Measurements from ENCODE around the gene SCRN1. TPM values are rescaled to one million over a fixed set of nuclear protein-coding genes. Genes with fewer than 3 reads are reported as not detected.

The SCRN1 gene
- polyA plus RNA-seq, 1 experiment: 81.4 TPM

DNA sequence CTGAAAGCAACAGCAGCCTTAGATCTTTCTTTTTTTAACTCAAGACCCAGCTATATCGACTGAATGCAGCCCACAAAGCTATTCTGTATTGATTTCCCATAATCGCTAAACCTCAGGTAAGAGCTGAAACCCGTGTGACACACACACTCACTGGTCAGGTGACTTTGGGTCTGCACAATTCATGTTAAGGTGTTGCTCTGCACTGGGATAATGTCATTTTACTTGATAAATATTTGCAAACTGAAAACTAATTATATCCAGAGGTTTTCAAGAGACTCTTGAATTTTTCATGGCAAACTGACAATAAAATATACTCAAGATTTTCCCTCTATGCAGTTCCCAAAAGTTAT is 33.1 kb downstream of the SCRN1 start:
- peaks cover 9% of the 10 kb centered on the region for H3K36me3 ChIP-seq (ENCODE audit: control insufficient read depth, insufficient read depth, low read length)
- ChIA-PET POLR2A (no interaction called here), CTCF (interaction anchor here (0.6 to 2.5 kb wide), 4 partner anchors 11 to 106 kb away, joined by 3 to 11 read pairs (median 3); no protein-coding TSS in a partner anchor)
- H3K27me3 ChIP-seq (ENCODE audit: control insufficient read depth, insufficient read depth, low read length): no peaks in the 10 kb centered on the region
- TF ChIP-seq CTCF (IDR thresholded peaks at IDR 0.05; ENCODE audit: insufficient read depth, low read depth, low read length): no peak
- H3K4me3 ChIP-seq (ENCODE audit: low read depth, low read length): no peak overlapping the region
- no peak for DNase-seq (ENCODE audit: low read depth)

DNA sequence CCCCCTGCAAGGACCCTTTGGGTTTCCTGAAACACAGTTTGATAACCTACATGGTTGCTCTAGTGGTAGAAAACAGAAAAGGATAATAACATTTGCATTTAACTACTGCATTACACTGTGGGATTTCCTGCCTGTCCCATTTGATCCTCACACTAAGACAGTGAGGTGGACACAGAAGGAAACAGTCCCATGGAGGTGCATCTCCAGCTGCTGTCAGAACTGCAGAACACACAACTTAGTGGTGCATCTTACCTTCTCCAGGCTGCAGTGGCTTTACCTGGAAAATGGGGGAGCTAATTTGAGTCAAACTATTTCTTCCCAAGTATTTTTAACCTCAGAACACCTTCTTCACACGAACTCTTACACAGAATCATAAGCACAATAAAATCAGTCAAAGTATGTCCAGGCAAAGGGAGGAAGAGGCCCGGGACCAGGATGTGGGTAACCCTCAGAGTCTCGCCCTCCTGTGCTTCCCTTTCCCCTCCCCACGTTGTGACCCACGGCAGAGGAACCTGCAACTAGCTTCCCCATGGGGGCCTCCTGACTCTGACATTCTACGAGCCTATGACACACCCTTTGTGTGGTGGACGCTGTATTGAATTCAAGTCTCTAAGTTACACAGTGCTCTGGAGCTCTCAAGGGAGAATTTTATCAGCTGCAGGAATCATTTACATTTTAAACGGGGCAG is 33.7 kb downstream of the SCRN1 start:
- DNase-seq (ENCODE audit: low read depth): no peak
- TF ChIP-seq CTCF (IDR thresholded peaks at IDR 0.05; ENCODE audit: insufficient read depth, low read depth, low read length): no peak
- ChIA-PET CTCF (interaction anchor here (0.6 to 2.5 kb wide), 4 partner anchors 11 to 115 kb away, joined by 3 to 11 read pairs (median 3); no protein-coding TSS in a partner anchor), POLR2A (no interaction called here)
- Histone ChIP-seq H3K36me3 (ENCODE audit: control insufficient read depth, insufficient read depth, low read length) (peaks cover 13% of the 10 kb centered on the region), H3K27me3 (ENCODE audit: control insufficient read depth, insufficient read depth, low read length) (no peaks in the 10 kb centered on the region), H3K4me3 (ENCODE audit: low read depth, low read length) (no peak overlapping the region)

DNA sequence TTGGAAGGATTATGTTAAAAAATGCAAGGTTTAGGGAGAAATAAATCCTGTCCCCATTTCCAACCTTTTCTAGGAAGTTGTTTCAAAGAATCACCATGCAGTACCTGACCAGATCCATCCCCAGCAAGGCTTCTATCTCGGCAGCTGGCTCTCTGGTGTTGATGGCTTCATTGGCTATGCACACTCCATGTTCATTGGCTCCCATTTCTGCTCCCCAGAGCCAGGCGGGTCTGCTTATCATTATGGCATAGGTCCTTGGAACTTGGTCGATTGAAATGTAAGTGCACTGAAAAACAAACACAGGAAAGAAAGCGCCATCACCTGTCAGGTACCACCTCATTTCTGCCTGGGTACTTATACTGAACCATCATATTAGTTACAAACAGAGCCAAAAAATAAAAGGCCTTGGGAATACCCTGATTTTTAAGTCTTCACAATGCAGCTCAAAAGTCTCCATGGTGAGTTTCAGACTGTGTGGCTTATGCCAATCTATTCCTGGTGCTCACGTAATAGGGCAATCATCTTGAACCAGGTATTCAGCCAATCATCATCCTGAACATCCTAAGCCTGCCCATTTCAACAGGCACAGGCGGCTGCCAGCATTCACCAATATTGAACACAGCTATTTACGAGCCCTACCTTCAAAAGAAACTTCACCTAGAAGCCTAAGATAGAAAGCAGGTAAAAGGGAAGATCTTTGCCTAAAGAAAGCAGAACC is 34.4 kb downstream of the SCRN1 start:
- peaks cover 18% of the 10 kb centered on the region for H3K36me3 ChIP-seq (ENCODE audit: control insufficient read depth, insufficient read depth, low read length)
- no peak overlapping the region for H3K4me3 ChIP-seq (ENCODE audit: low read depth, low read length)
- no peak for DNase-seq (ENCODE audit: low read depth)
- TF ChIP-seq CTCF (IDR thresholded peaks at IDR 0.05; ENCODE audit: insufficient read depth, low read depth, low read length): no peak
- H3K27me3 ChIP-seq (ENCODE audit: control insufficient read depth, insufficient read depth, low read length): no peaks in the 10 kb centered on the region
- POLR2A ChIA-PET: no interaction called here
- CTCF ChIA-PET: interaction anchor here (0.6 kb wide), 1 partner anchor 115 kb away, joined by 3 read pairs; no protein-coding TSS in a partner anchor

DNA sequence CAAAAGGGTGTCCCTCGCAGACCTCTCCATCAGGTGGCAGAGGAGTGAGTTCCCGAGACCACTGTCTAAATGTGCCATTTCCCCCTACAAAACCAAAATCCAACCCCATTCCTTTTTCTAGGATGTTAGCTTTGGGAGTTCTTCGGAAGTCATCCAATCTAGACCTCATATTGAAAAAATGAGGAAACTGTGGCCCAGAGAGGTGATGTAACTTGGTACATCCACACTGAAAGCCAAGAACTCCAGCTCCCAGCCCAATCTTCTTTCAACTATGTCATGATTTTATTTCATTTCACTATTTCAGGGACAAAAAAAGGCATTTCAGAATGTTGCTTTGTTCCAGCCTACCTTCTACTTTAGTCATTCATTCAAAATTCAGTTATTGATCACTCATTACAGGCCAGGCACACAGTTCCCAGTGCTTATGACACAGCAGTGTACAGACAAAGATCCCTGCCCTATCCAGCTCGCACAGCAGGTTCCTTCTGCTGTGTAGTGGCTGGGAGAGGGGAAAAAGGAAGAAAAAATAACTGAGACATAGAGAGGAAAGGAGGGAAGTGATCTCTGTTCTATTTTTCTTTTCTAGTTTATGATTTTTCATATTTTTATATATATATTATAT is 35.8 kb downstream of the SCRN1 start:
- no peak for DNase-seq (ENCODE audit: low read depth)
- POLR2A ChIA-PET: interaction anchor here (0.6 kb wide), 1 partner anchor 123 kb away, joined by 3 read pairs; no protein-coding TSS in a partner anchor
- Histone ChIP-seq H3K4me3 (ENCODE audit: low read depth, low read length) (no peak overlapping the region), H3K27me3 (ENCODE audit: control insufficient read depth, insufficient read depth, low read length) (no peaks in the 10 kb centered on the region), H3K36me3 (ENCODE audit: control insufficient read depth, insufficient read depth, low read length) (peaks cover 20% of the 10 kb centered on the region)
- no peak for TF ChIP-seq CTCF (IDR thresholded peaks at IDR 0.05; ENCODE audit: insufficient read depth, low read depth, low read length)
- CTCF ChIA-PET: interaction anchor here (1.6 kb wide), 1 partner anchor 108 kb away, joined by 9 read pairs; no protein-coding TSS in a partner anchor

GRCh38 chr7:29951206-29951605 is 38.4 kb downstream of the SCRN1 start:
- H3K27me3 ChIP-seq (ENCODE audit: control insufficient read depth, insufficient read depth, low read length): no peaks in the 10 kb centered on the region
- peaks cover 23% of the 10 kb centered on the region for H3K36me3 ChIP-seq (ENCODE audit: control insufficient read depth, insufficient read depth, low read length)
- DNase-seq (ENCODE audit: low read depth): no peak
- CTCF ChIA-PET: interaction anchor here (1.2 to 1.5 kb wide), 3 partner anchors 11 to 30 kb away, joined by 3 to 4 read pairs (median 3); no protein-coding TSS in a partner anchor
- no peak for TF ChIP-seq CTCF (IDR thresholded peaks at IDR 0.05; ENCODE audit: insufficient read depth, low read depth, low read length)
- POLR2A ChIA-PET: no interaction called here
- H3K4me3 ChIP-seq (ENCODE audit: low read depth, low read length): no peak overlapping the region
